Activated CD4-positive, alpha-beta T cell treated with anti-CD3 and anti-CD28 coated beads, Interleukin-2, amount 10 ng/mL, durations not matched to agents 24 days and 14 days (primary cell): Measurements from ENCODE around the gene SNRPD3. TPM values are rescaled to one million over a fixed set of nuclear protein-coding genes. Genes with fewer than 3 reads are reported as not detected.
"Not testable (repeated sequence)": the region's sequence is repeated elsewhere in the genome, so short reads cannot be mapped to it uniquely, and the experiment has no call there.

ENCODE experiments used
- DNase-seq: peaks from one replicate; pipeline ENCODE4 v3.0.0; 2022
- H3K27ac Mint-ChIP-seq: one replicate; pipeline ENCODE4 v1.8.0; 2022; ENCODE audit warnings: mild to moderate bottlenecking, mixed read lengths
- H3K27me3 Mint-ChIP-seq: one replicate; pipeline ENCODE4 v1.8.0; 2022; ENCODE audit warnings: mixed read lengths
- H3K36me3 Mint-ChIP-seq: one replicate; pipeline ENCODE4 v1.8.0; 2022; ENCODE audit warnings: low read depth, mild to moderate bottlenecking, mixed read lengths
- H3K4me1 Mint-ChIP-seq: one replicate; pipeline ENCODE4 v1.8.0; 2021; ENCODE audit warnings: mixed read lengths
- H3K4me3 Mint-ChIP-seq: one replicate; pipeline ENCODE4 v1.8.0; 2022; ENCODE audit warnings: mild to moderate bottlenecking, moderate library complexity, mixed read lengths
- H3K9me3 Mint-ChIP-seq: one replicate; pipeline ENCODE4 v1.8.0; 2021; ENCODE audit warnings: mixed read lengths
- intact Hi-C: fragments of 100-400 bp; cut with micrococcal nuclease; formaldehyde crosslinking; loops from one replicate; pipeline ENCODE4 v1.15.1; 2023
- total RNA-seq: library from RNA; stranded (reverse); gene quantifications from 2 replicates; pipeline ENCODE4 v1.2.3, GENCODE V29; 2022

The SNRPD3 gene
- total RNA-seq, 1 donor from 2014 or later = 166 TPM

- H3K27ac Mint-ChIP-seq = peak overlapping the region; percentile 100
- peaks cover 26% of the 10 kb centered on the region for H3K4me1 Mint-ChIP-seq
- H3K9me3 Mint-ChIP-seq, DNase-seq, intact Hi-C loops, H3K36me3 Mint-ChIP-seq, H3K27me3 Mint-ChIP-seq: not testable (repeated sequence)
- peak overlapping the region; percentile 96 for H3K4me3 Mint-ChIP-seq
Measured at GRCh38 chr22:24608327-24608726, 52.5 kb downstream of the SNRPD3 start.

GRCh38 chr22:24609888-24610287 is 54.1 kb downstream of the SNRPD3 start:
- H3K9me3 Mint-ChIP-seq, H3K27ac Mint-ChIP-seq, H3K4me3 Mint-ChIP-seq, DNase-seq, intact Hi-C loops, H3K27me3 Mint-ChIP-seq, H3K36me3 Mint-ChIP-seq: not testable (repeated sequence)
- peaks cover 16% of the 10 kb centered on the region for H3K4me1 Mint-ChIP-seq

GRCh38 chr22:24614794-24615193 is 59.0 kb downstream of the SNRPD3 start:
- H3K4me3 Mint-ChIP-seq, H3K27me3 Mint-ChIP-seq, intact Hi-C loops, H3K9me3 Mint-ChIP-seq, H3K4me1 Mint-ChIP-seq, H3K27ac Mint-ChIP-seq, DNase-seq: not testable (repeated sequence)
- H3K36me3 Mint-ChIP-seq = peaks cover 12% of the 10 kb centered on the region

GRCh38 chr22:24621244-24621643 is 65.4 kb downstream of the SNRPD3 start:
- H3K27me3 Mint-ChIP-seq, H3K27ac Mint-ChIP-seq, H3K4me1 Mint-ChIP-seq, intact Hi-C loops, H3K9me3 Mint-ChIP-seq, DNase-seq, H3K4me3 Mint-ChIP-seq: not testable (repeated sequence)
- peaks cover 19% of the 10 kb centered on the region for H3K36me3 Mint-ChIP-seq

GRCh38 chr22:24622596-24622995 is 66.8 kb downstream of the SNRPD3 start:
- peak overlapping the region; percentile 37 for H3K27ac Mint-ChIP-seq
- DNase-seq = peak; percentile 81

More at GRCh38 chr22:24622596-24622995, 66.8 kb downstream of the SNRPD3 start:
- H3K36me3 Mint-ChIP-seq = peaks cover 12% of the 10 kb centered on the region
- intact Hi-C loops, H3K4me1 Mint-ChIP-seq, H3K27me3 Mint-ChIP-seq, H3K9me3 Mint-ChIP-seq, H3K4me3 Mint-ChIP-seq: not testable (repeated sequence)

Other genes with a start within 250 kb of the SNRPD3 start
- gene ADORA2A, start 128.4 kb upstream of the SNRPD3 start, total RNA-seq = 34.9 and 36.2 TPM in 2 replicates
- gene UPB1, start 60.7 kb upstream of the SNRPD3 start, total RNA-seq = 0.12 TPM in 2 replicates
- gene GUCD1, start 861 bp upstream of the SNRPD3 start, total RNA-seq = 118 and 129 TPM in 2 replicates
- gene LRRC75B, start 37.1 kb downstream of the SNRPD3 start, total RNA-seq = 2.6 and 3.2 TPM in 2 replicates
- gene GGT1, start 47.2 kb downstream of the SNRPD3 start, total RNA-seq = 49.0 and 52.9 TPM in 2 replicates
- gene PIWIL3, start 218.7 kb downstream of the SNRPD3 start, total RNA-seq = not detected in 2 replicates